NCI-H82 (cell line): ENCODE results near the gene COPRS.

ENCODE experiments used
- DNase-seq: peaks from one replicate; lab custom pipeline; 2025; lab: John Stamatoyannopoulos, UW

Gene COPRS

DNA sequence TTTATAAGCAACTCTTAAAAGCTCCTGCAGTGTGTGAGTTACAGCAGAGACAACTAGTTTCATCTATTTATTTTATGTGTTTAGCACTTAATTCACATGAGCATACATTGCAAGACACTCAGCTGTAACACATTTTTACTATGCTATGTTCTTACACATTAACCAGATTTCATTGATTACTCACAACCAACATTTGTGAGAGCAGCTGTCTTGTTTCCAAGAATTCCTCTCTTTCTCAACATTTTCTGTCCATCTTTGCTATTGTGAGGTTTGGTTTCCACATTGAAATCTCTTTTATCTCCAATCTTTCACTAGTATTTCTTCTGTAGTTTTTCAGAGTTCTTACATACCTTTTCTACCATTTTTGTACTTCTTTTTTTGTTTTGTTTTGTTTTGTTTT lies 51.2 kb downstream of the COPRS start:
- no peak for DNase-seq

DNA sequence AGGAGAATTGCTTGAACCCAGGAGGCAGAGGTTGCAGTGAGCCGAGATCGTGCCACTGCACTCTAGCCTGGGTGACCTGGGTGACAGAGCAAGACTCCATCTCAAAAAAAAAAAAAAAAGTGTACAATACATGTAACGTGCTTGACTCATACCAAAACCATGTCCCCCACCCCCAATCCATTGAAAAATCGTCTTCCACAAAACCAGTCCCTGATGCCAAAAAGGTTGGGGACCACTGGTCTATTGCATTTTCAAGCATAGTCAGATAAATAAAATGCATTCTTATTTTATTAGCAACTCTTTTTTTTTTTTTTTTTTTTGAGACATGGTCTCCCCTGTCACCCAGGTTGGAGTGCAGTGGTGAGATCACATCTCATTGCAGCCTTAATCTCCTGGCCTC lies 52.1 kb downstream of the COPRS start:
- no peak for DNase-seq

DNA sequence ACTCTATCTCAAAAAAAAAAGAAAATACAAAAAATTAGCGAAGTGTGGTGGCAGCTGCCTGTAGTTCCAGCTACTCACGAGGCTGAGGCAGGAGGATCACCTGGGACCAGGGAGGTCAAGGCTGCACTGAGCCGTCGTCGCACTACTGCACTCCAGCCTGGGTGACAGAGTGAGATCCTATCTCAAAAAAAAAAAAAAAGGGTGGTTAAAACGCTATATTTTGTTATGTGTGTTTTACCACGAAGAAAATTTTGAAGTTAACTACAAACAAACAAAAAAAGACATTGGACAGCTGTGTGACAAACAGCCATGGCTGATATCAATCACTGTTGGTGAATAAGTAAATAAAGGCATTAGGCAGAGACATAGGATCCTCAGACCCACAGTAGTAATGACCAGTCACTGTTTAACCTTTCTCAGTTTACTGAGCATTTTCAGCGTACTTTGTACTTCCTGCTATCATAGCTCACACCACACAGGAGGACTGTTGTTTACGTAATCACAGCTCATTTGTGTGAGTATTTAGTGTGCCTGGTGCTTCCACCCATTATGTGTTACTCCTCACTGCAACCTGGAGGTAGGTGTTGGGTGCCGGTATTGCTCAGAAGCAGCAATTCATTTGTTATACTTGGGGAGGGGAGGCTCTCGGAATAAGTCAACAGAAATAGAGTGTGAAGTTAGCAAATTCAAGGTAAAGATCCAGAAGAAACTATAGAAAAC lies 55.4 kb downstream of the COPRS start:
- no peak for DNase-seq

DNA sequence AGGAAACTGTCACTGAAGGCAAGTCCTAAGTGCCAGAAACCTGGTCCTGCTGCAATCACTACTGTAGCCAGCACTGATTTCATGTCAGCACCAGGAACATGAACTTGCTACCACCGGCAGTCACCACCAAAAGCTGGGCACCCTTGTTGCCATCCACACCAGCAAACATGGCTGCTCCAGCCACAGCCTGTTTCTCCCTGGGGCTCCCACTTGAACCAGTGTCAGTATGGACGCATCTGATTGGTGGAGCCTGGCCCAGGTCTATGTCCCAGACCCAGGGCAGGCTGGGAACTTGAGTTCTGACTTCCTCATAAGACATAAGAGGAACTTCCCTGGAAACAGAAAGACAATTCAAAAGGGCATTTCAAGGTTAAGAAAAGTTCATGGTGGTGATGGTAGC lies 56.5 kb downstream of the COPRS start:
- DNase-seq: no peak
